Prostate gland (tissue), 2 donors: ENCODE measurements around the gene SPNS3.

Experiments used
- POLR2A ChIP-seq: fragments of 450-650 bp; IDR thresholded peaks from one replicate; pipeline ENCODE4 v1.6.1; 2016; ENCODE audit warnings: antibody characterized with exemption, mild to moderate bottlenecking
- TF ChIP-seq, protein P1 (sequence below), 4 experiments: fragments of 200-600 bp in 2 of 4; fragments of 450-650 bp in 2 of 4; sonication (generic) in 2 of 4; IDR thresholded peaks; 1 replicate in 3 of 4; 2 replicates in 1 of 4; pipeline ENCODE4 v1.5.1; 2016 to 2019; ENCODE audit warnings: antibody characterized with exemption in 4 of 4, mild to moderate bottlenecking in 2 of 4, moderate library complexity in 2 of 4

DNA sequence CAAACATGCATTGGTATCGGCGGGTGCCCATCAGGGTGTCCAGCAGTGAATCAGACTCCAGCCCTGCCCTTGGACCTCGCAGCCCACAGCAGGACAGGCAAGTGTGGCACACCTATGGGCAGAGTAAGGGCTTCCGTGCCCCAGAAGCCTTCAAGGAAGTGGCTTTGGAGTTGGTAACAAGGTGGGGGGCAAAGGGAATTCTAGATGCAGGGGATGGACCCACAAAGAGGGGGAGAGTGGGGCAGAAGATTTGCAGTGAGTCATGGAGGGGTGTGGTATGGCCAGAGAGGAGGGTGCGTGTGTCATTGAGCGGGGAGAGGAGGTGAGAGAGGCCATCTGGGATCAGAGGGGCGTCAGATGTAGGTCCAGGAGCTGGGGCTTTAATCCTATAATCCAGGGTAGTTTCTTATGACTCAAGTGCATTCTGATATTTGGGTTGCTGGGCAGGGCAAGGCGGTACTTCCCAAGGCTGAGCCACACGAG is 56.4 kb downstream of the SPNS3 start:
- TF ChIP-seq POLR2A, result no peak
- TF ChIP-seq, protein P1, sequence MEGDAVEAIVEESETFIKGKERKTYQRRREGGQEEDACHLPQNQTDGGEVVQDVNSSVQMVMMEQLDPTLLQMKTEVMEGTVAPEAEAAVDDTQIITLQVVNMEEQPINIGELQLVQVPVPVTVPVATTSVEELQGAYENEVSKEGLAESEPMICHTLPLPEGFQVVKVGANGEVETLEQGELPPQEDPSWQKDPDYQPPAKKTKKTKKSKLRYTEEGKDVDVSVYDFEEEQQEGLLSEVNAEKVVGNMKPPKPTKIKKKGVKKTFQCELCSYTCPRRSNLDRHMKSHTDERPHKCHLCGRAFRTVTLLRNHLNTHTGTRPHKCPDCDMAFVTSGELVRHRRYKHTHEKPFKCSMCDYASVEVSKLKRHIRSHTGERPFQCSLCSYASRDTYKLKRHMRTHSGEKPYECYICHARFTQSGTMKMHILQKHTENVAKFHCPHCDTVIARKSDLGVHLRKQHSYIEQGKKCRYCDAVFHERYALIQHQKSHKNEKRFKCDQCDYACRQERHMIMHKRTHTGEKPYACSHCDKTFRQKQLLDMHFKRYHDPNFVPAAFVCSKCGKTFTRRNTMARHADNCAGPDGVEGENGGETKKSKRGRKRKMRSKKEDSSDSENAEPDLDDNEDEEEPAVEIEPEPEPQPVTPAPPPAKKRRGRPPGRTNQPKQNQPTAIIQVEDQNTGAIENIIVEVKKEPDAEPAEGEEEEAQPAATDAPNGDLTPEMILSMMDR (IDR thresholded peaks at IDR 0.05), result no peak
